Activated T-cell treated with anti-CD3 and anti-CD28 coated beads for 48 hours (primary cell): ENCODE results near the gene SIL1.
"Not testable (repeated sequence)": the region's sequence is repeated elsewhere in the genome, so short reads cannot be mapped to it uniquely, and the experiment has no call there.

Source experiments
- DNase-seq: peaks from one replicate; pipeline ENCODE4 v3.0.0-alpha.2; 2020; ENCODE audit warnings: low read depth

SIL1 gene

GRCh38 chr5:139108063-139108824 is 89.9 kb downstream of the SIL1 start:
- DNase-seq, result no peak

GRCh38 chr5:139105621-139106071 is 92.5 kb downstream of the SIL1 start:
- DNase-seq, result no peak

- no peak for DNase-seq
These were observed 93.4 kb downstream of the SIL1 start for GRCh38 chr5:139104577-139105276.

DNA sequence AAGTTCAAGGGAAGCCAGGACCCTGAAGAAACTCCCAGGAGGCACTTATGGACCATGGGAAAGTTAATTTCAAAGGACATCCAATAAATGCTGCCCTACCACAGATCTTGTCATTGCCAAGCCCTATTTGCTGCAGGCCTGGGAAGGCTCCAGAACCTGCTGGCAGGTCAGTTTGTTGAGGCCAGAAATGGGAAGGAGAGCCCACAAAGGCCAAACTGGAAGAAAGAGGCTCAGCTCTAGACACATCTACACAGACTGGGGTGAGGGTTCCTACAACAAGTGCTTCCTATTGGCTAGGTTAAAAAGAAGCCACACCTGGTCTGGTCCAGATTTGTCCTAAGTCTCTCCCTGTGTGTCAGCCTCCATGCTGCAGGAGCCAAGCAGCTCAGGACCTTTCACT is 94.4 kb downstream of the SIL1 start:
- no peak for DNase-seq

- DNase-seq, result no peak
These were observed 97.3 kb downstream of the SIL1 start for GRCh38 chr5:139100825-139101224.

DNA sequence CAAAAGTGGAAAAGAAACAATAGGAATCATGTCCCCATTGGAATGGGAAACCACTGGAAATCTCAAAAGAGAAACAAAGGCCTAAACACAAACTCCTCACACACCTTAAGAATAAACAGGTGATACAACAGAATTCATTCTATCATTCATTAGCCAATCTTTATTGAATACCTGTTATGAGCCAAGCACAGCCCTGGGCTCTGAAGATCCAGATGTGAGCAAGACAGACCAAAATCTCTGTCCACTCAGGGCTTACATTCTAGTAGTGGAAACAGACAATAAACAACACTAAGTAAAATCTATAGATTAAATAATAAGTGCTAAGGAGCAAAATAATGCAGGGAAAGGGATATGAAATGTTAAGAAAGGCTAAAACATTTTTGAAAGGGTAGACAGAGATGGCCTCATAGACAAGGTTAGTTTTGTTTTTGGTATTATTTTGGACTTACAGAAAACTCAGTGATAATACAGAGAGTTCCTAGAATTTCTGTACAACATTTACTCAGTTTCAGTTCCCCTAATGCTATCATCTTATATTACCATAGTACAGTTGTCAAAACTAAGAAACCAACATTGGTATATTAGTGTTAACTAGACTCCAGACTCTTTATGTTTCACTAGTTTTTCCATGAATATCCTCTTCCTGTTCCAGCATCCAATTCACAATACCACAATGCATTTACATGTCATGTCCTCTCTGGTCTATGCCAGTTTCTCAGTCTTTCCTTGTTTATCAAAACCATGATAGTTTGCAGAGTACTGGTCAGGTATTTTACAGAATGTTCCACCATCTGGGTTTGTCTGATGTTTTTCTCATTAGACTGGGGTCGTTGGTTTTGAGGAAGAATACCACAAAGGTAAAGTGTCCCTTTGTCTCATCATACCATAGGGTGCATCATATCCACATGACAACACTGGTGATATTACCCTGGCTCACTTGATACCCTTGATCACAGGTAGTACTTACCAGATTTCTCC is 103.7 kb downstream of the SIL1 start:
- no peak for DNase-seq

- DNase-seq, result no peak
These were observed 105.3 kb downstream of the SIL1 start for GRCh38 chr5:139092741-139093343.

- no peak for DNase-seq
These were observed 106.6 kb downstream of the SIL1 start for GRCh38 chr5:139091439-139092156.

- no peak for DNase-seq
These were observed 107.6 kb downstream of the SIL1 start for GRCh38 chr5:139090581-139090980.

- no peak for DNase-seq
These were observed 110.1 kb downstream of the SIL1 start for GRCh38 chr5:139088024-139088423.

- no peak for DNase-seq
These were observed 115.2 kb downstream of the SIL1 start for GRCh38 chr5:139082813-139083498.

- DNase-seq, result no peak
These were observed 118.1 kb downstream of the SIL1 start for GRCh38 chr5:139079991-139080610.

- no peak for DNase-seq
These were observed 118.8 kb downstream of the SIL1 start for GRCh38 chr5:139079225-139079990.

GRCh38 chr5:139078345-139078744 is 119.8 kb downstream of the SIL1 start:
- DNase-seq, result no peak

DNA sequence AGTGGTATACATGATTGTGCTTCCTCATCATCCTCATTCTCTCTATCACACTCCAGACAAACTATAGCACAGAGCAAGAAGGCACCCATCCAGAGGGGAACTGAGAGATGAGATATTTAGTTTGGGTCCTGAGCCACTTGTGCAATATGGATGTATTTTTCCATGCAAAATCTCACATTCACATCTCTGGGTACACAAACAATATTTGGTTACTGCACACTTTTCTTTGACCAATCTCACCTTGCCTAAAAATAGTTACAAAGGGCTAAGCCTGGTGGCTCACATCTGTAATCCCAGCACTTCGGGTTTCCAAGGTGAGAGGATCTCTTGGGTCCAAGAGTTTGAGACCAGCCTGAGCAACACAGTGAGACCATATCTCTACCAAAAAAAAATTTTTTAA is 120.3 kb downstream of the SIL1 start:
- DNase-seq, result no peak

DNA sequence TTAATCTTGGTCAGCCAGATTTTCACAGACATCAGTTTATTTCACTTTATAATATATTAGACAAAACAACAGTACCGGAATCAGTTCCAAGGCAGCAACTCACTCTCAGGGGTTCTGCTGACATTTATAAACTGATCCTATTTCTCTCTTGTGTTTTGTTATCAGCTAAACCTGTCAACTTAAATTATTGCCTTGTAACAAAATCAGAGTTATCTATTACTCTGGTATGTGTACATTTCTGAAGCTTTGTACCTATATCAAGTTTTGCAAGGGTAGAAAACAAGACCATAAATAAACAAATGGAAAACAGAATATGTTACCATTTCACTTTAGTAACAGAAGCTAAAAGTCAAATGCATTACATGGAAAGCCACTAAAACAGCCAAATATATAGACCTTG is 122.1 kb downstream of the SIL1 start:
- DNase-seq, result no peak

- no peak for DNase-seq
These were observed 122.8 kb downstream of the SIL1 start for GRCh38 chr5:139075066-139076050.

GRCh38 chr5:139073956-139074355 is 124.2 kb downstream of the SIL1 start:
- not testable (repeated sequence) for DNase-seq
